T-cell (primary cell): ENCODE measurements around the gene ADGRF5. TPM values are rescaled to one million over a fixed set of nuclear protein-coding genes. Genes with fewer than 3 reads are reported as not detected.

Experiments used
- ATAC-seq, 4 experiments: fragments of 200-7000 bp in 3 of 4; fragments of 150-1000 bp in 1 of 4; cut with Tn5 transposase; replicated peaks in 1 of 4; 1 replicate in 3 of 4; 2 replicates in 1 of 4; pipeline ENCODE4 v1.10.0; 2021; ENCODE audit warnings: moderate library complexity in 3 of 4, mild to moderate bottlenecking in 2 of 4, moderate number of reproducible peaks in 1 of 4
- CTCF ChIA-PET, 2 donors: fragments of 300-600 bp; sonication (Branson Sonifier 250); formaldehyde crosslinking; loops; one replicate each; lab custom pipeline; 2022; ENCODE audit warnings: antibody characterized with exemption in 2 of 2; lab: Charles Lee
- POLR2A ChIA-PET, 2 donors: fragments of 300-600 bp; sonication (Branson Sonifier 250); formaldehyde crosslinking; loops; one replicate each; lab custom pipeline; 2022; ENCODE audit warnings: antibody characterized with exemption in 2 of 2; lab: Charles Lee
- DNase-seq, 35 experiments: peaks; one replicate each; pipeline versions ENCODE4 v3.0.0 to v3.0.0-alpha.2; 2013 to 2023
- H3K27ac ChIP-seq: one replicate; pipeline ENCODE4 v1.5.1; 2013; ENCODE audit warnings: low read length
- H3K27me3 ChIP-seq, 2 experiments: replicated peaks in 1 of 2; 1 replicate in 1 of 2; 2 replicates in 1 of 2; pipeline versions ENCODE4 v1.6.1 to v1.7.0; 2013; ENCODE audit warnings: low read length in 1 of 2, mixed read lengths in 1 of 2; ENCODE audit not compliant: control insufficient read depth in 2 of 2, insufficient read depth in 2 of 2; ENCODE audit errors: extremely low read depth in 1 of 2
- H3K36me3 ChIP-seq, 2 donors: 1 replicate in 1 of 2; 2 replicates in 1 of 2; pipeline versions ENCODE4 v1.6.1 to v1.7.0; 2013; ENCODE audit warnings: low read length in 1 of 2; ENCODE audit not compliant: control insufficient read depth in 2 of 2, insufficient read depth in 1 of 2; ENCODE audit errors: extremely low read depth in 1 of 2
- H3K4me1 ChIP-seq, 2 experiments: 1 replicate in 1 of 2; 2 replicates in 1 of 2; pipeline versions ENCODE4 v1.6.1 to v1.7.0; 2013; ENCODE audit warnings: low read length in 2 of 2, mixed read lengths in 1 of 2; ENCODE audit not compliant: insufficient read depth in 2 of 2, control insufficient read depth in 1 of 2; ENCODE audit errors: extremely low read depth in 1 of 2
- H3K4me3 ChIP-seq, 2 donors: 1 replicate in 1 of 2; 2 replicates in 1 of 2; pipeline versions ENCODE4 v1.5.1 to v1.7.0; 2013; ENCODE audit warnings: mild to moderate bottlenecking in 2 of 2, low read length in 1 of 2, moderate library complexity in 1 of 2; ENCODE audit not compliant: control insufficient read depth in 1 of 2; ENCODE audit errors: extremely low read depth in 1 of 2
- H3K9me3 ChIP-seq: 2 replicates; pipeline ENCODE4 v1.7.0; 2013
- H3K27ac Mint-ChIP-seq, 2 donors: one replicate each; pipeline ENCODE4 v1.8.0; 2020 to 2021; ENCODE audit warnings: mild to moderate bottlenecking in 2 of 2, mixed read lengths in 2 of 2
- H3K27me3 Mint-ChIP-seq, 2 donors: one replicate each; pipeline ENCODE4 v1.8.0; 2021 to 2022; ENCODE audit warnings: mixed read lengths in 2 of 2
- H3K36me3 Mint-ChIP-seq: one replicate; pipeline ENCODE4 v1.8.0; 2021; ENCODE audit warnings: mixed read lengths
- H3K4me1 Mint-ChIP-seq, 3 donors: one replicate each; pipeline ENCODE4 v1.8.0; 2020 to 2022; ENCODE audit warnings: mixed read lengths in 3 of 3, mild to moderate bottlenecking in 1 of 3
- H3K4me3 Mint-ChIP-seq, 3 donors: one replicate each; pipeline ENCODE4 v1.8.0; 2020 to 2022; ENCODE audit warnings: mild to moderate bottlenecking in 3 of 3, mixed read lengths in 3 of 3, moderate library complexity in 3 of 3
- H3K9me3 Mint-ChIP-seq, 3 donors: one replicate each; pipeline ENCODE4 v1.8.0; 2020 to 2022; ENCODE audit warnings: mixed read lengths in 3 of 3
- WGBS: methylation state at CpG from one replicate; pipeline ENCODE4 v1.1.5; 2013; ENCODE audit warnings: missing lambda C conversion rate; ENCODE audit not compliant: insufficient coverage; 5-methylcytosine and 5-hydroxymethylcytosine counted together
- total RNA-seq, 35 experiments: library from RNA in 6 of 35; stranded (reverse) in 6 of 35; fragments of 120-200 nt in 1 of 35; gene quantifications; one replicate each; pipeline versions ENCODE4 v1.2.1 to v1.2.4 and lab custom pipeline; 2013 to 2026

The ADGRF5 gene
- total RNA-seq, 5 donors from 2014 or later (not counting 1 experiment from before 2014, with no cell fraction given), result 0.07 to 0.32 (median 0.22) TPM; not detected in 2

DNA sequence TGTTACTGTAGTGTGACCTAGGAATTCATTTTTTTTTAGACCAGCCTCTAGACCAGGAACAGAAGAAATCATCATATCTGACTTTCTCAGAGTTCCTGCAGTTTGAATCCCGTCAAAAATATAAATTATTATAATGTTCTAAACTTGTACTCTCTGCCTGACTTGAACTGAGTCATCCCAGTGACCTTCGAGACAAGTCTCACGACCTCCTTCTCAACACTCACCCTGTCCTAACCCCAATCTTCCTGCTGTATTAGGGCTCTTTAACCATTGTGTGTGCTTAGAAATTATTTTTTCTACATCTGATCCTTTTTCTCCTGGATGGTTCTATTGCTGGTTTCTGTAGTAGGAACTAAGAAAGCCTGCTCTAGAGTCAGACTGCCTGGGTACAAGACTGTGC, 21.5 kb downstream of the ADGRF5 start:
- peaks cover 0 to 6% of the 10 kb centered on the region in 2 experiments for H3K27me3 ChIP-seq
- CTCF ChIA-PET, result no interaction called here
- no peak overlapping the region for H3K4me3 Mint-ChIP-seq
- H3K4me3 ChIP-seq, result no peak overlapping the region
- H3K36me3 Mint-ChIP-seq, result no peaks in the 10 kb centered on the region
- H3K36me3 ChIP-seq, result no peaks in the 10 kb centered on the region
- no CpG with 5 or more reads among the region's 3 CpGs for WGBS
- POLR2A ChIA-PET, result no interaction called here
- no peak overlapping the region for H3K27ac ChIP-seq
- H3K9me3 Mint-ChIP-seq, result no peaks in the 10 kb centered on the region
- H3K27me3 Mint-ChIP-seq, result peaks cover 13 to 21% of the 10 kb centered on the region in 2 donors
- H3K4me1 Mint-ChIP-seq, result no peaks in the 10 kb centered on the region
- ATAC-seq, result no peak
- no peaks in the 10 kb centered on the region for H3K9me3 ChIP-seq
- no peak overlapping the region for H3K27ac Mint-ChIP-seq
- no peaks in the 10 kb centered on the region for H3K4me1 ChIP-seq
- DNase-seq, result no peak

DNA sequence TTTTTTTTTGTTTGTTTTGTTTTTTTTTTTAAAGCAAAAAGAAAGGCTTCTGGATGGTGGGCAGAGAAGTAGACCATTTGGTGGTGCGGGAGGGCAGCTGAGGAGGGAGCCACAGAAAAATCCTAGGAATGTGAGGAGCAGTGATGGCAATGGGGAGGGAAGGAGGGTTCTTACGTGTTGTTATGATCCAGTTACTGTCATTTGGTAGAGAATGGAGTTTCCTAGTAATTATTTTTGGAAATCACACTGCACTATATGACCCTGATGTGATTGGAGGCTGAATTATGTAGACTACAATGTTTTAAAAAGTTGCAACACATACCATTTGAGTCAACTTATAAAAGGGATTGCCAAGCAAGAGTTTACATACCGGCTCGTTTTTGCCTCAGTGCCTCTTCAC, 22.1 kb downstream of the ADGRF5 start:
- Mint-ChIP-seq H3K4me1 (no peaks in the 10 kb centered on the region), H3K4me3 (no peak overlapping the region), H3K27ac (no peak overlapping the region), H3K36me3 (no peaks in the 10 kb centered on the region), H3K27me3 (peaks cover 13 to 21% of the 10 kb centered on the region in 2 donors), H3K9me3 (no peaks in the 10 kb centered on the region)
- Histone ChIP-seq H3K36me3 (no peaks in the 10 kb centered on the region), H3K27me3 (peaks cover 0 to 6% of the 10 kb centered on the region in 2 experiments), H3K4me3 (no peak overlapping the region), H3K27ac (no peak overlapping the region), H3K4me1 (no peaks in the 10 kb centered on the region), H3K9me3 (no peaks in the 10 kb centered on the region)
- ATAC-seq (no peak), DNase-seq (no peak)
- ChIA-PET POLR2A (no interaction called here), CTCF (no interaction called here)
- WGBS, result 95% methylated on average over 3 of the region's 4 CpGs

DNA sequence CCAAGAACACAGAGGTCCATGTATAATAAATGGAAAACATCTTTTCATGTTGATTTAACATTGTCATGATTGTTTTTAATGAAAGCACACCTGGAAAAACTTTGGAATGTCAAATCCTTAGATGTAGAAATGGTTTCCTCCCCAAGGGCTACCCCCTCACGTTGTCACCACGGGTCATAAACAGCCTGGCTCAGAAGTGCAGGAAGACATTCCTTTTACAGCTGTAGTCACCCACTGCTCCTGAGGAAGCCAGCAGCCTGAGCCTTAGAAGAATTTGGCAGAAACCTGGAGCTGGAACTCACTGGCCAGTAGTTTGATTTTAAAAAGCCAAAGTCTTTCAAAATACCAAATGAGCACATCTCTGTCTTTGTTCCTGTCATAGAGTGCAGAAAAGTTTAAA, 23.7 kb downstream of the ADGRF5 start:
- no peak for ATAC-seq
- Mint-ChIP-seq H3K4me3 (no peak overlapping the region), H3K4me1 (no peaks in the 10 kb centered on the region), H3K36me3 (no peaks in the 10 kb centered on the region), H3K27ac (no peak overlapping the region), H3K27me3 (peaks cover 10 to 19% of the 10 kb centered on the region in 2 donors), H3K9me3 (no peaks in the 10 kb centered on the region)
- no peaks in the 10 kb centered on the region for H3K36me3 ChIP-seq
- H3K9me3 ChIP-seq, result no peaks in the 10 kb centered on the region
- peaks cover 0 to 6% of the 10 kb centered on the region in 2 experiments for H3K27me3 ChIP-seq
- H3K4me3 ChIP-seq, result no peak overlapping the region
- no peak overlapping the region for H3K27ac ChIP-seq
- no CpG with 5 or more reads among the region's 2 CpGs for WGBS
- CTCF ChIA-PET, result no interaction called here
- DNase-seq, result no peak
- POLR2A ChIA-PET, result no interaction called here
- H3K4me1 ChIP-seq, result no peaks in the 10 kb centered on the region

DNA sequence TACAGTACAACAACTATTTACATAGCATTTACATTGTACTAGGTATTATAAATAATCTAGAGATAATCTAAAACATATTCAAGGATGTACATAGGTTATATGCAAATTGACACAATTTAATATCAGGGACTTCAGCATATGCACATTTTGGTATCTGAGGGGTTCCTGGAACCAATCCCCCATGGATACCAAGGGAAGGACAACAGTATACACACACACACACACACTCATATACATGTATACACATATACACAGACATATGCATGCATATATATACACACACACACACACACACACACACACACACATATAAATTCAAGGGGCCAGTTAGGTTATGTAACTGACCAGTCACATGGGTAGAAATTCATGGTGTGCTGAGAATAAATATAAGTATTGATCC, 24.9 kb downstream of the ADGRF5 start:
- Histone ChIP-seq H3K4me3 (no peak overlapping the region), H3K27me3 (peaks cover 0 to 3% of the 10 kb centered on the region in 2 experiments), H3K36me3 (no peaks in the 10 kb centered on the region), H3K9me3 (no peaks in the 10 kb centered on the region), H3K4me1 (no peaks in the 10 kb centered on the region), H3K27ac (no peak overlapping the region)
- POLR2A ChIA-PET, result no interaction called here
- CTCF ChIA-PET, result no interaction called here
- no peak for ATAC-seq
- Mint-ChIP-seq H3K36me3 (no peaks in the 10 kb centered on the region), H3K9me3 (no peaks in the 10 kb centered on the region), H3K4me1 (no peaks in the 10 kb centered on the region), H3K4me3 (no peak overlapping the region), H3K27ac (no peak overlapping the region), H3K27me3 (peaks cover 4 to 13% of the 10 kb centered on the region in 2 donors)
- DNase-seq, result no peak

DNA sequence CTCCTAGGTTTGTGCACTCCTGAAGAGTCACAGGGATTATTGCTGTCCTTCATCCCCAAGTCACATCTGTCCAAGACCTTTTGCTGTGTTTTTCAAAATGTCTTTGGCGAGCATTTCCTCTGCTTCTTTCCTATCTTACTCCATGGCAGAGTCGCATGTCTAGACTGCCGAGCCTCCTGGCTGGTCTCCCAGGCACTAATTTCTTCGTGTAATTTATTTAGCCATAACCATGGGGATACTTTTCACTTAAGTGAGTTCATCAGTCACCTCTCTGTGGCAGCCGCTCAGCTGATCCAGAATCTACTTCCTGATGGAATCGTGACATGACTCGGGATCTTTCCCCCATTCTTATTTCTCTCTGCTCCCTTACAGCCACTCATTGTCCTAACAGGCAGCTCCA, 25.8 kb downstream of the ADGRF5 start:
- Mint-ChIP-seq H3K9me3 (no peaks in the 10 kb centered on the region), H3K36me3 (no peaks in the 10 kb centered on the region), H3K4me1 (no peaks in the 10 kb centered on the region), H3K27me3 (peaks cover 3 to 5% of the 10 kb centered on the region in 2 donors), H3K4me3 (no peak overlapping the region), H3K27ac (no peak overlapping the region)
- no peaks in the 10 kb centered on the region for H3K36me3 ChIP-seq
- WGBS, result 94% methylated on average over 7 of the region's 7 CpGs
- H3K4me1 ChIP-seq, result no peaks in the 10 kb centered on the region
- CTCF ChIA-PET, result no interaction called here
- no peak for DNase-seq
- H3K4me3 ChIP-seq, result no peak overlapping the region
- POLR2A ChIA-PET, result no interaction called here
- H3K27ac ChIP-seq, result no peak overlapping the region
- peaks cover 0 to 3% of the 10 kb centered on the region in 2 experiments for H3K27me3 ChIP-seq
- no peak for ATAC-seq
- H3K9me3 ChIP-seq, result no peaks in the 10 kb centered on the region

DNA sequence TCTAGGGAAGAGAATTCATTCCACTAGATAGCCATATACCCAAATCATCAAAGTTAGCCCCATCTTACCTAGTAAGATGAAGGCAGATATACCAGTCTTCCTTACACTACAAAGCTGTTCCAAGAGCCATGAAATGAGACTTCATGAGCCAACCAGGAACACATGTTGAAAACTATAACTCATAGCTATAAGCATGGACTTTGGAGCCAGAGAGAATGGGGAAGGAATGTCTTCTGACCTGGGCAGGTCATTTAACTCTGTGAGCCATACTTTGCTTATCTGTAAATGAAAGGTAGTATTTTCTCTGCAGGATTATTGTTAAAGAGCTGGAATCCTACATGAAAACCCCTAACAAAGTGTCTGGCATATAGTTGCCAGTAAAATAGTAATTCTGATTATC, 27.3 kb downstream of the ADGRF5 start:
- CTCF ChIA-PET, result interaction anchor here in 1 of 2 donors (0.6 kb wide), 1 partner anchor 1857 kb away, joined by 3 read pairs; no protein-coding TSS in a partner anchor
- H3K36me3 Mint-ChIP-seq, result no peaks in the 10 kb centered on the region
- no peaks in the 10 kb centered on the region for H3K4me1 ChIP-seq
- no peak overlapping the region for H3K27ac ChIP-seq
- POLR2A ChIA-PET, result no interaction called here
- no peaks in the 10 kb centered on the region for H3K9me3 Mint-ChIP-seq
- H3K4me3 ChIP-seq, result no peak overlapping the region
- H3K27me3 ChIP-seq, result peaks cover 0 to 3% of the 10 kb centered on the region in 2 experiments
- no peak for ATAC-seq
- no peaks in the 10 kb centered on the region for H3K9me3 ChIP-seq
- H3K27ac Mint-ChIP-seq, result no peak overlapping the region
- peaks cover 3 to 5% of the 10 kb centered on the region in 2 donors for H3K27me3 Mint-ChIP-seq
- H3K4me3 Mint-ChIP-seq, result no peak overlapping the region
- H3K36me3 ChIP-seq, result no peaks in the 10 kb centered on the region
- no peaks in the 10 kb centered on the region for H3K4me1 Mint-ChIP-seq
- DNase-seq, result no peak

DNA sequence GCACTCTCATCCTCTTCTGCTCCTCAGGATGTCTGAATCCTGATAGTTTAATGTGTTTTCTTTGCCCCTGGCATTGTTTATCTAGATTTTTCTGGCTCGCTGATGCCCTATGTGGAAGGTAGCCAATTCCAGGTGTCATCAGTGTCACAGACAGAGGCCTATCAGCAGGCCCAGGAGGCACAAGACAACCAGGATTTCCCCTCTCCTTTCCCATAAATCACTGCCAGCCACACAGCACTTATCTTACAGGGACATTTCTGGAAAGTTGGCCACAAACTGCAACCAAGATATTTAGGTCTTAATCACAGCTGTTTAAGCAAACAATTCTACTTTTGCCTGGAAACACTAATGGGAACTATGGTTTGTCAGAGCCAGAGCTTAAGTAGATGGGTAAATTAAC, 28.1 kb downstream of the ADGRF5 start:
- H3K27ac ChIP-seq, result no peak overlapping the region
- H3K9me3 ChIP-seq, result no peaks in the 10 kb centered on the region
- H3K4me1 ChIP-seq, result no peaks in the 10 kb centered on the region
- H3K27ac Mint-ChIP-seq, result no peak overlapping the region
- no peaks in the 10 kb centered on the region for H3K36me3 ChIP-seq
- H3K36me3 Mint-ChIP-seq, result no peaks in the 10 kb centered on the region
- DNase-seq (no peak), ATAC-seq (no peak)
- no peak overlapping the region for H3K4me3 ChIP-seq
- POLR2A ChIA-PET, result no interaction called here
- peaks cover 0 to 3% of the 10 kb centered on the region in 2 experiments for H3K27me3 ChIP-seq
- no peak overlapping the region for H3K4me3 Mint-ChIP-seq
- WGBS, result no CpG with 5 or more reads among the region's 1 CpG
- peaks cover 0 to 5% of the 10 kb centered on the region in 2 donors for H3K27me3 Mint-ChIP-seq
- CTCF ChIA-PET, result interaction anchor here in 1 of 2 donors (0.6 kb wide), 1 partner anchor 1857 kb away, joined by 3 read pairs; no protein-coding TSS in a partner anchor
- H3K9me3 Mint-ChIP-seq, result no peaks in the 10 kb centered on the region
- H3K4me1 Mint-ChIP-seq, result no peaks in the 10 kb centered on the region
